Measurements from ENCODE around the gene MYO19. TPM values are rescaled to one million over a fixed set of nuclear protein-coding genes. Genes with fewer than 3 reads are reported as not detected.

MYO19 gene
- total and polyA plus RNA-seq, 2 experiments from 2014 or later = 14.9 to 34.4 TPM

- Histone ChIP-seq H3K9me3 (ENCODE audit: low read depth) (no peaks in the 10 kb centered on the region), H3K4me3 (peak overlapping the region; percentile 99), H3K27ac (peak overlapping the region; percentile 94), H3K27me3 (replicated peaks; ENCODE audit: insufficient read depth) (no peaks in the 10 kb centered on the region), H3K9me2 (ENCODE audit: insufficient read depth) (no peaks in the 10 kb centered on the region), H3K36me3 (ENCODE audit: low read depth) (peaks cover 13% of the 10 kb centered on the region; the same call in 1 of the 2 replicates), H3K4me2 (ENCODE audit: unreplicated experiment) (peak overlapping the region; percentile 98), H3F3A (ENCODE audit: insufficient read depth) (peaks cover 40% of the 10 kb centered on the region), H3K79me2 (ENCODE audit: insufficient read depth) (peaks cover 88% of the 10 kb centered on the region), H3K9ac (peak overlapping the region; percentile 99), H4K20me1 (ENCODE audit: insufficient read depth) (peaks cover 19% of the 10 kb centered on the region; the same call in 1 of the 2 replicates), H2AFZ (no peak overlapping the region), H3K4me1 (ENCODE audit: insufficient read depth) (peaks cover 28% of the 10 kb centered on the region)
- in situ Hi-C loops (cut with MboI) = no loop called here
- peak; percentile 98 for DNase-seq
- 1 to 2% methylated on average over 19 to 52 of the region's 60 CpGs for WGBS, 2 experiments (ENCODE audit: low coverage in 1 of 2, low lambda C conversion rate in 2 of 2, missing lambda C conversion rate in 2 of 2)
- TF ChIP-seq EZH2 (IDR thresholded peaks at IDR 0.05; ENCODE audit: insufficient read depth, poor library complexity, severe bottlenecking) = no peak
Measured at GRCh38 chr17:36545465-36546417, 11.1 kb upstream of the MYO19 start.

- TF ChIP-seq EZH2 (IDR thresholded peaks at IDR 0.05; ENCODE audit: insufficient read depth, poor library complexity, severe bottlenecking) (no peak), EZH2phosphoT487 (IDR thresholded peaks at IDR 0.05; ENCODE audit: insufficient read depth, low read depth) (no peak)
- H3K27ac ChIP-seq = peak overlapping the region; percentile 99
- peak overlapping the region; percentile 95 for H3K4me3 ChIP-seq
- in situ Hi-C loops (cut with MboI) = no loop called here
- peaks cover 88% of the 10 kb centered on the region for H3K79me2 ChIP-seq (ENCODE audit: insufficient read depth)
- no peak for DNase-seq
- no peaks in the 10 kb centered on the region for H3K9me3 ChIP-seq (ENCODE audit: low read depth)
- peaks cover 12% of the 10 kb centered on the region; the same call in 1 of the 2 replicates for H3K36me3 ChIP-seq (ENCODE audit: low read depth)
- H2AFZ ChIP-seq = peak overlapping the region; percentile 95; the same call in 1 of the 2 replicates
- peaks cover 40% of the 10 kb centered on the region for H3F3A ChIP-seq (ENCODE audit: insufficient read depth)
- peak overlapping the region; percentile 92 for H3K4me2 ChIP-seq (ENCODE audit: unreplicated experiment)
- 0 to 3% methylated on average over 10 to 16 of the region's 38 CpGs for WGBS, 2 experiments (ENCODE audit: low coverage in 1 of 2, low lambda C conversion rate in 2 of 2, missing lambda C conversion rate in 2 of 2)
- H4K20me1 ChIP-seq (ENCODE audit: insufficient read depth) = peaks cover 14% of the 10 kb centered on the region; the same call in 1 of the 2 replicates
- H3K9me2 ChIP-seq (ENCODE audit: insufficient read depth) = no peaks in the 10 kb centered on the region
- no peaks in the 10 kb centered on the region for H3K27me3 ChIP-seq (replicated peaks; ENCODE audit: insufficient read depth)
- H3K4me1 ChIP-seq (ENCODE audit: insufficient read depth) = peaks cover 28% of the 10 kb centered on the region
- H3K9ac ChIP-seq = peak overlapping the region; percentile 99
Measured at GRCh38 chr17:36545077-36545464, 10.4 kb upstream of the MYO19 start.

GRCh38 chr17:36544307-36545076 is 9.8 kb upstream of the MYO19 start, which contains the start of gene GGNBP2:
GGNBP2 (plus strand) TSS chr17:36544919; CDS start chr17:36545725, 806 bp downstream.
- H3K79me2 ChIP-seq (ENCODE audit: insufficient read depth) = peaks cover 88% of the 10 kb centered on the region

GRCh38 chr17:36544044-36544306 is 9.3 kb upstream of the MYO19 start:
- H3K27ac ChIP-seq = peak overlapping the region; percentile 99
- peaks cover 88% of the 10 kb centered on the region for H3K79me2 ChIP-seq (ENCODE audit: insufficient read depth)
- TF ChIP-seq EZH2phosphoT487 (IDR thresholded peaks at IDR 0.05; ENCODE audit: insufficient read depth, low read depth) (no peak), EZH2 (IDR thresholded peaks at IDR 0.05; ENCODE audit: insufficient read depth, poor library complexity, severe bottlenecking) (no peak)
- no peaks in the 10 kb centered on the region for H3K9me3 ChIP-seq (ENCODE audit: low read depth)
- H2AFZ ChIP-seq = peak overlapping the region; percentile 95
- H3K36me3 ChIP-seq (ENCODE audit: low read depth) = peaks cover 4% of the 10 kb centered on the region; the same call in 1 of the 2 replicates
- H4K20me1 ChIP-seq (ENCODE audit: insufficient read depth) = peaks cover 8% of the 10 kb centered on the region; the same call in 1 of the 2 replicates
- H3K9ac ChIP-seq = peak overlapping the region; percentile 99
- DNase-seq = peak; percentile 82
- H3K27me3 ChIP-seq (replicated peaks; ENCODE audit: insufficient read depth) = no peaks in the 10 kb centered on the region
- no peaks in the 10 kb centered on the region for H3K9me2 ChIP-seq (ENCODE audit: insufficient read depth)
- H3F3A ChIP-seq (ENCODE audit: insufficient read depth) = peaks cover 40% of the 10 kb centered on the region
- H3K4me3 ChIP-seq = peak overlapping the region; percentile 95
- peaks cover 28% of the 10 kb centered on the region for H3K4me1 ChIP-seq (ENCODE audit: insufficient read depth)
- peak overlapping the region; percentile 92 for H3K4me2 ChIP-seq (ENCODE audit: unreplicated experiment)
- in situ Hi-C loops (cut with MboI) = no loop called here
- 2 to 3% methylated on average over 10 of the region's 10 CpGs for WGBS, 2 experiments (ENCODE audit: low coverage in 1 of 2, low lambda C conversion rate in 2 of 2, missing lambda C conversion rate in 2 of 2)

More at GRCh38 chr17:36544307-36545076, 9.8 kb upstream of the MYO19 start, which contains the start of gene GGNBP2:
- in situ Hi-C loops (cut with MboI) = no loop called here
- Histone ChIP-seq H3K9ac (peak within 1 kb of the TSS; percentile 99), H3K4me2 (ENCODE audit: unreplicated experiment) (peak within 1 kb of the TSS; percentile 98), H3K27ac (peak within 1 kb of the TSS; percentile 99), H3K4me1 (ENCODE audit: insufficient read depth) (peaks cover 28% of the 10 kb centered on the region), H3K4me3 (peak within 1 kb of the TSS; percentile 99), H3K27me3 (replicated peaks; ENCODE audit: insufficient read depth) (no peaks in the 10 kb centered on the region), H3F3A (ENCODE audit: insufficient read depth) (peaks cover 40% of the 10 kb centered on the region), H2AFZ (peak within 1 kb of the TSS; percentile 95), H3K9me3 (ENCODE audit: low read depth) (no peaks in the 10 kb centered on the region), H4K20me1 (ENCODE audit: insufficient read depth) (peaks cover 9% of the 10 kb centered on the region; the same call in 1 of the 2 replicates), H3K9me2 (ENCODE audit: insufficient read depth) (no peaks in the 10 kb centered on the region), H3K36me3 (ENCODE audit: low read depth) (peaks cover 6% of the 10 kb centered on the region; the same call in 1 of the 2 replicates)
- WGBS, 2 experiments (ENCODE audit: low coverage in 1 of 2, low lambda C conversion rate in 2 of 2, missing lambda C conversion rate in 2 of 2) = 0 to 2% methylated on average over 56 to 61 of the region's 71 CpGs
- DNase-seq = peak; percentile 99
- no peak for TF ChIP-seq EZH2 (IDR thresholded peaks at IDR 0.05; ENCODE audit: insufficient read depth, poor library complexity, severe bottlenecking)
- TF ChIP-seq EZH2phosphoT487 (IDR thresholded peaks at IDR 0.05; ENCODE audit: insufficient read depth, low read depth) = no peak

Data from GM23248 (cell line).